Midbrain (tissue), 1 donor: ENCODE results near the gene AATF.

ENCODE experiments used
- DNase-seq: peaks from one replicate; lab custom pipeline; 2025; lab: John Stamatoyannopoulos, UW

AATF gene

DNA sequence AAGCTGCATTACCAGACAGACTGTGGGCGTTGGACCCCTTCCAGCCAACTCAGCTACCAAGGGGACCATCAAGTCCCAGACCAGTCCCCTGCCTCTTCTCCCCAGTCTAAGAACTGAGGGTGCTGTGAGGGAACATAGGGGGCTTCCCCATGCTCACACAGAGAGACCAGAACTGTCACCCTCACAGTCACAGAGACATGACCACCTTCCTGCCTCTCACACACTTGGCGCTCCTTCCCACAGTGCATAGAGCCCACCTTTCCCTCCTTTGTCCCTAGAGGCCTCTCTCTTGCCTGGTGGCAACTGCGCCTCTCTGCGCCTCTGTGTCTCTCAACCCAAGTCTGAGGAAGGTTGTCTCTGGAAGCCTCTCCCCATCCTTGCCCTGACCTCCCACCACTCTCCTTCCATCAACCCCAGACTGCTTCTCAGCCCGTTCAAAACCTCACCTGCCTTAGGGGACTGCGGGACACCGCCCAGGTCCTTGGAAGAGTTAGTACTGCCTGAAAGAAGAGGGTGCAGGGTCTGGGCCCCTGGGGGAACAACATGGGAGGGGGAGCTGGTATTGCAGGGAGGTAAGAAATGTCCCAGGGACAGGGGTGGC lies 17.6 kb upstream of the AATF start:
- DNase-seq, result no peak

DNA sequence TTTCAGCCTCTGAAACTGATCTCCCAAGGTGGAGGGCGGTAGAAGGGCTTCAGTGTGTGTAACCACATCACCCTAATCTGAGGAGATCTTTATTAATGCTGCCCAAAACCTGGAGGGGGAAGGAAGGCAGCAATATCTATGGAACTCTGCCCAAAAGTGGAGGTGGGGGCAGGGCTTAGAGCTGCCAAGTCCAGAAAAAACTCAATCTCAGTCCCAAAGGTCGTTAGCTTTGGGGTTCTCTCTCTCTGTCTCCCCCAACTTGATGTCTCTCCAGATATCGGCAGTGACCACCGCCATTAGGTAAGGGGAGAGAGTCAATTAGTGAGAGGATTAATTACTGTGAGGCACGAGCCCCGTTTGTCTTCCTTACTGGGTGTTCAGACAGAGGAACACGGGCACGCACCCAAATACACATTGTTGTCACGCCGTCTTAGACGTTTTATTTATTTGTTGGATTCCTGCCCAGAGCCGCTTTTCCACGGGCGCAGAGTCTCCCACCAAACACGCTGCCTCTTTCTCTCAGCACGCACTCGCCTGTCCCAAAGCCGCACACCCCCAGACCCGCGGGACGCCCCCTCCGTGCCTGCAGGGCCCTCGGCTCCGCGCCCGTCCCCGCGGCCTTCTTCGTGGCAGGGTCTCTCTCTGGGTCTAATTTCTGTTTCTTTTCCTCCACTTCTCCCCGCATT lies 16.9 kb upstream of the AATF start:
- DNase-seq, result no peak

DNA sequence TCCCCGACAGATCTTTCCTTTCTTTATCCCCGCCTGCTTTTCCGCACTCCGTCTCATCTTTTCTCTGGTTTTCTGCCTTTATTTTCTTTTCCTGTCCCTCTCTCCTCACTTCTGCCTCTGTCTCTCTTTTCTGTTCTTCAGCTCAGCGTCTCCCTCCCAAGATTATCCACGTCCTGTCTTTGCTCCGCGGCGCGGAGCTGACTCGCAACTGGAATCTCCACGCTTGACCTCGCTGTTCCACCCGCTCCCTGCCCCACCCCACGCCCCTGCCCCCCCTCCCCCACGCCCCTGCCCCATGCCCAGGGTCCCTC lies 16.4 kb upstream of the AATF start:
- DNase-seq, result no peak

DNA sequence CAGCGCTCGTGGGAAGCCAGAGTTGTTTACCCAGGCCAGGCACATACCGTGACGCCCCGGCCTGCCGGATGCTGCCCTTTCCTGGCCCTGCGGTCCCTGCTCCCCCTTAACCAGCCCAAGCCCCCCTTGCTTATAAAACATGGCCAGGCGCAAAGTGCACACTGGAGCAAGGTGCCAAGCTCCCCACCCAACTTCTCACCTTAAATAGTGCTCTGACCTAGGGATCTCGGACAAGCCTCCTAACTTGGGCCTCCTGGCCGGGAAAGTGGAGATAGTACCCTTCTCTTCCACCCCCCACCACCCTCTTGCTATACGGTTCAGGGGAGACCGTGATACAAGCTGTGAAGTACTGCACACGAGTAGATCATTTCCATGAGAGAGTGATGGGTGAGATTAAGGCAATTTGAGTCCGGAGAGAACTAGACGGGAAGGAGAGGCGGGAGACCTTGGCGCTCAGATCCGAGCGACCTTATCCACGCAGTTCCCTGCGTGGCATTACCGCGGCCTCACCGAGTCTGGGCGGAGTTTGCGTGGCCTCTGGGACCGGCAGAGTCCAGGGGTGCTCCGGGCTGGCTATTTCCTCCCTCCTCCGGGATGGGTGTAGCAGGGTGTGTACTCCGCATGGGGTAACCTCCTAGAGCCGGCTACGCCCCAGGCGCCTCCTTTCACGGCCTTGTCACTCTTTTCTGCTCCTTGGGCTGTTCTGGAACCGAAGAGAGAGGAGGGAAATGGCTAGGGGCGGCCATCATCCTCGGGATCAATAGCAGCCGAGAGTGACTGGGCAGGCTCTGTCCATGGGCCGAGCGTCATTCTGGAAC lies 15.9 kb upstream of the AATF start:
- no peak for DNase-seq

- DNase-seq, result no peak
Observed at GRCh38 chr17:36933512-36934143, 15.1 kb upstream of the AATF start.

DNA sequence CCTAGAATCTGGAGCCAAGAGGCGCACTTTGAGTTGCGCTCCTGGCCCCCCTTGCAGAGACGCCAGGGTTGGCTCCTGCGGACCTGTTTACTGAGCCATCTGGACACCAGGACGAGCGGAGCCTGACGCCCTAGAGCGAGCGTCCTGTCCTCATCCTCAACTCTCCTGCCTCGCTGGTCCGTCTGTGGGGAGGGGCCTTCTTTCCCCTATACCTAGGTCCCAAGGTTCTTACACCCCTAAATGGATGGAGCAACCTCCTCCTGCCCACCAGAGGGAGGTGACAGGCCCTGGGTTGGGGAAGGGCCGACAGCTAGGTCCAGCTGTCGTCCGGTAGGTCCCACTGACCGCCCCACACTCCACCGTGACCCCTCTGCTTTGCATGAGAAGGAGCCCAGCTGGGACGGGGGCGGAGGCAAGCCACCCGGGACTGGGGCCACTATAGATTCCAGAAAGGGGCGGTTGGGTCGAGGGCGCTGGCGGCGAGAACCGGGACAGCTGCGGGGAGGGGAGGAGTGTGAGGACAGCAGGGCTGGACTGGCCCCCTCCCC lies 14.5 kb upstream of the AATF start:
- DNase-seq, result no peak

DNA sequence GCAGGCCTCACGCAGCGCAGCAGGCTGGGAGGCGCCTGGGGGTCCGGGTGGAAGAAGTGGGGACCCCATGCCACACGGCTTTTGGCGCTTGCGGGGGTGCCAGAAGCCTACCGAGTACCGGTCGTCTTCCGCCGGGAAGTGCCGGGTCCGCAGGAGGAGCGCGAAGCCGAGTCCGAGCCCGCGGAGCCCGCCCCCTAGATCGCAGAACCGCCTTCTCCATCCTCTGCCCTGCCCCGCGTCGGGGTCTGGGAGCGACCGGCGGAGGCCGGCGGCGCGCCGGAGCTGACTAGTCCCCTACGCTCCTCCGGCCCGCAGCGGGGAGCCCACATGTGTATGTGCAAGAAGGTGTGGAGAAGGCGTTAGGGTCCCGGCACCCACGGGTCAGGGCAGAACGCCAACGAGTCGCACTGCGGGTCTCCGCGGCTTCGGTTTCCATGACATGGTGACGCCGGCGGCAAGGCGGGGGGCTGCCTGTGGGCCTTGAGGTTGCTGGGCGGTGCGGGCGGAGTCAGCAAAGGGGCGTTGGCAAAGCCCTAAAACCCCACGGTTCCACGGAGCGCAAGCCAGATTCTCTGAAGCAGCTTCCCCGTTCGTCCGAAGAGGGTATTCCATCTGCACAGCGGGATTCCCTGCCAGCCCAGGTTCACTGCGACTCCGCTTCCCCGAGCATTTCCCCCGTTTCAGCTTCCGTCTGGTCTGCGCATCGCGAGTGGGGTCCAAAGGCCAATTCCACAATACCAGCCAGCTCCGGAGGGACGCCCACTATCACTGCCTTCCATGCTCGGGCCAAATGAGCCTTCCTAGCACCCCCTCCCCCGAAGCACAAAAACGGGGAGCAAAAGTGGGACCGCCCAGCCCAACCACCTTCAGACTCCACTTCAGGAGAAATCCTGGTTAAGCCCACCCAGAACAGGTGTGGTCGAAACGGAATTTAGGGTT lies 13.8 kb upstream of the AATF start:
- no peak for DNase-seq

DNA sequence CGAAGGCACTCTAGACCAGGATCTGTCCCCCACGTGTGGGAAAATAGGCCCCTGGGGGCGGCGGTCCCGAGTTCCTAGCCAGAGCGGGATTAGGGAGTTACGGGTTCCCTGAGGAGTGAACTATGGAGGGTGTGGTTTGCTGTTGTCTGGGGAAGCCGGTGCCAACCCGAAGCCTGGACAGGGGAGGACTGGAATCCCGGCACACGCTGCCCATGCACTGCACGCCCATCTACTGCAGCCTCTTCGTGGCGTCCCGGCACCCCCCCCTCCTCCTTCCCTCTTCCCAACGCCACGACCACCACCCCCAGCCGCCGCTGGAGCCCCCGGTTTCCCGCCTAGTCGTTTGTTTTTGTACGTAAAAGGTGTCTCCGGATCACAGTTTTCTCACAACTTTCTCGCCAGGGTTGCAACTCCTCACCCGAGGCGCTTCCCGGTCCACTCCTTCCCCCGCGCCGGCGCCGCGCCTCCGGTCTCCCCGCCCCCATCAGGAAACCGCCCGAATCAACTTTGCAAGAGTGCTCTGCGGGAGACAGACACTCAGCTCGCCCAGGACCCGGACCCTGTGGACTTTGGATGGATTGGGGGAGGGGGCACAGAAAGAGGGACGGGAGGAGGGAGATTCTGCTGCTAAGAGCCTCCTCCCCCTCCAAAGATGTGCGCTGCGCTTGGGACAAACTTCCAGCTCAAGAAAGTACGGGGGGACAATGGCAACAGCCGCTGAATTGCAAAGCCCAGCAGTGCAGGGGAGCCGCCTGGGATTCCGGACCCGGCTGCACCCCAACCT lies 12.9 kb upstream of the AATF start:
- no peak for DNase-seq

- DNase-seq, result no peak
Observed at GRCh38 chr17:36936455-36937000, 12.2 kb upstream of the AATF start.

- no peak for DNase-seq
Observed at GRCh38 chr17:36937001-36937958, 11.5 kb upstream of the AATF start, which contains the start of gene LHX1. Gene LHX1, plus strand, starts transcription at chr17:36937475. Its CDS starts 723 bp downstream, at chr17:36938198.

DNA sequence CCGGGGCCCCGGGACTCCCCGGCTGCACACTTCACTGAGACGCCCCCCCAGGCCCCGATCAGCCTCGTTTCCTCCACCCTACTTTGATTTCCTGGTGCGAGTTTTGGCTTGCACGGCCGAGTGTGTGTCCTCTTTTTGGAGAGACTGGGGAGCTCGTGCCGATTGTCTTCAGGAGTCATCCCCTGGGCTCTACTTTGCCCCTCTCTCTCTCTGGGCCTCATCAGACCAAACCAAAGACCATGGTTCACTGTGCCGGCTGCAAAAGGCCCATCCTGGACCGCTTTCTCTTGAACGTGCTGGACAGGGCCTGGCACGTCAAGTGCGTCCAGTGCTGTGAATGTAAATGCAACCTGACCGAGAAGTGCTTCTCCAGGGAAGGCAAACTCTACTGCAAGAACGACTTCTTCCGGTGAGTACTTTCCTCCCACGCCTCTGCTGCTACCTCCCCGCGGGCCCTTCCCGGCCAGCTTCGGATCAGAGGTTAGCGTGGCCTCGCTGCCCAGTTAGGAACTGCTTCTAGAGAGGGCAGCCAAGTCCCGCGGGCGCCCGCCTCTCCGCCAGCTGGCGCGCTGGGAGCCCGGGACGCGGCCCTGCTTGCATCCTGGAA lies 10.7 kb upstream of the AATF start:
- no peak for DNase-seq

GRCh38 chr17:36938566-36939051 lies 10.1 kb upstream of the AATF start:
- DNase-seq, result no peak

DNA sequence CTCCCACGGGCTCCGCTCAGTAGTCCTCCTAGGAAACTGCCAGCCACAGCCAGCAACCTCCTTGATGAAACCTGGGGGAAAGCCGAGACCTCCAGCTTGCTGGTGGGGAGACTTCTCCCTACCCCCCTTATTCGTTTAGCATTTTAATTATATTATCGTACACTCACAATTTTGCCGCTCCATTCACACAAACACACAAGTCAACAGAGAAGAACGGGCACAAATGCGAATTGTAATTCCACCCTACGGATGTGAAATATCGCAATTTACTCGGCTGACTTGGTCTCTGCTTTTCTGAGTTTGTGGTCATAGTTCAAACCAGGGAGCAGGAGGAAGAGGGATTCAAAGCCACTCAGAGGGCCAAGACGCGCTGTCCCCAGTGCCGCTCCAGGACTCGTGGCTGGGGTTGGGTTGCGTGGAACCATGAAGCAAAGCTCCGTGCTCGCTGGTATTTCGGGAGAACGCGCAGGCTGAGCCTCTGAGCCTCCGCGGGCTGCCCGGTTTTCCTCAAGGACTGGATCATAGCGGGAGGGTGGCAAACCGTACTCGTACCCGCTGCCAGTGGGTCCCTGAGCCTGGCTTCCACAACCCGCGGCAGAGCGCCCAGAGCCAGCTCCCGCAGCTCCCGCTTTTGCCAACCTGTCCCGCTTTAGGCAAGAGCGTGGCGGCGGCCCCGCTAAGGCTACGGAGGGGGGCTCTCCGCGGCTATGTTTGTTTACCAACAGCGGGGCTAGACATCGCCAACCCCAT lies 9.5 kb upstream of the AATF start:
- DNase-seq, result no peak

- DNase-seq, result no peak
Observed at GRCh38 chr17:36939802-36940312, 8.9 kb upstream of the AATF start.

DNA sequence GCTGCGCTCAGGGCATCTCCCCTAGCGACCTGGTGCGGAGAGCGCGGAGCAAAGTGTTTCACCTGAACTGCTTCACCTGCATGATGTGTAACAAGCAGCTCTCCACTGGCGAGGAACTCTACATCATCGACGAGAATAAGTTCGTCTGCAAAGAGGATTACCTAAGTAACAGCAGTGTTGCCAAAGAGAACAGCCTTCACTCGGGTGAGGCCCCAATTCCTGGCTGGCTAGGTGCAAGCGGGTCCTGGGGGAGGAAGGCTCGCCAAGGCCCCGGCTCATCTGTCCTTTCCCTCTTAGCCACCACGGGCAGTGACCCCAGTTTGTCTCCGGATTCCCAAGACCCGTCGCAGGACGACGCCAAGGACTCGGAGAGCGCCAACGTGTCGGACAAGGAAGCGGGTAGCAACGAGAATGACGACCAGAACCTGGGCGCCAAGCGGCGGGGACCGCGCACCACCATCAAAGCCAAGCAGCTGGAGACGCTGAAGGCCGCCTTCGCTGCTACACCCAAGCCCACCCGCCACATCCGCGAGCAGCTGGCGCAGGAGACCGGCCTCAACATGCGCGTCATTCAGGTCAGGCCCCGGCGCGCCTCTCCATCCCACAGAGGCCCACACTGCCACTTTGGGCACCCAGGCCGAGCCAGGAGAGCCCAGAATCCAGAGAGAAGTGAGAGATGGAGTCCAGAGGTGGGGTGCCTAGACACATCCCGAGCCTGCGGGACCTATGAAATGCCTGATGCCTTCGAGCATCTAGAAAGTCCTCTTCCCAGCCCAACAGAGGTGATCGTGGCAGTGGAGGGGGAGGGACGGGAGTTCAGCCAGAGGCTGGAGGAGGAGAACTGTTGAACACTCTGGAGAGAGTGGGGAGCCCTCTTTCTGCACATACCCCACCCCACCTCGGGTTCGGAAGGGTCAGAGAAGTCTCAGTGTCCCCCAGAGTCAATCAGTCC lies 8.2 kb upstream of the AATF start:
- DNase-seq, result no peak

- DNase-seq, result no peak
Observed at GRCh38 chr17:36941265-36942010, 7.3 kb upstream of the AATF start.
